T-cell (primary cell): Measurements from ENCODE around the gene SH3BP4. TPM values are rescaled to one million over a fixed set of nuclear protein-coding genes. Genes with fewer than 3 reads are reported as not detected.

Experiments
- ATAC-seq, 4 experiments: fragments of 200-7000 bp in 3 of 4; fragments of 150-1000 bp in 1 of 4; cut with Tn5 transposase; replicated peaks in 1 of 4; 1 replicate in 3 of 4; 2 replicates in 1 of 4; pipeline ENCODE4 v1.10.0; 2021; ENCODE audit warnings: moderate library complexity in 3 of 4, mild to moderate bottlenecking in 2 of 4, moderate number of reproducible peaks in 1 of 4
- CTCF ChIA-PET, 2 donors: fragments of 300-600 bp; sonication (Branson Sonifier 250); formaldehyde crosslinking; loops; one replicate each; lab custom pipeline; 2022; ENCODE audit warnings: antibody characterized with exemption in 2 of 2; lab: Charles Lee
- POLR2A ChIA-PET, 2 donors: fragments of 300-600 bp; sonication (Branson Sonifier 250); formaldehyde crosslinking; loops; one replicate each; lab custom pipeline; 2022; ENCODE audit warnings: antibody characterized with exemption in 2 of 2; lab: Charles Lee
- DNase-seq, 35 experiments: peaks; one replicate each; pipeline versions ENCODE4 v3.0.0 to v3.0.0-alpha.2; 2013 to 2023
- H3K27ac ChIP-seq: one replicate; pipeline ENCODE4 v1.5.1; 2013; ENCODE audit warnings: low read length
- H3K27me3 ChIP-seq, 2 experiments: replicated peaks in 1 of 2; 1 replicate in 1 of 2; 2 replicates in 1 of 2; pipeline versions ENCODE4 v1.6.1 to v1.7.0; 2013; ENCODE audit warnings: low read length in 1 of 2, mixed read lengths in 1 of 2; ENCODE audit not compliant: control insufficient read depth in 2 of 2, insufficient read depth in 2 of 2; ENCODE audit errors: extremely low read depth in 1 of 2
- H3K36me3 ChIP-seq, 2 donors: 1 replicate in 1 of 2; 2 replicates in 1 of 2; pipeline versions ENCODE4 v1.6.1 to v1.7.0; 2013; ENCODE audit warnings: low read length in 1 of 2; ENCODE audit not compliant: control insufficient read depth in 2 of 2, insufficient read depth in 1 of 2; ENCODE audit errors: extremely low read depth in 1 of 2
- H3K4me1 ChIP-seq, 2 experiments: 1 replicate in 1 of 2; 2 replicates in 1 of 2; pipeline versions ENCODE4 v1.6.1 to v1.7.0; 2013; ENCODE audit warnings: low read length in 2 of 2, mixed read lengths in 1 of 2; ENCODE audit not compliant: insufficient read depth in 2 of 2, control insufficient read depth in 1 of 2; ENCODE audit errors: extremely low read depth in 1 of 2
- H3K4me3 ChIP-seq, 2 donors: 1 replicate in 1 of 2; 2 replicates in 1 of 2; pipeline versions ENCODE4 v1.5.1 to v1.7.0; 2013; ENCODE audit warnings: mild to moderate bottlenecking in 2 of 2, low read length in 1 of 2, moderate library complexity in 1 of 2; ENCODE audit not compliant: control insufficient read depth in 1 of 2; ENCODE audit errors: extremely low read depth in 1 of 2
- H3K9me3 ChIP-seq: 2 replicates; pipeline ENCODE4 v1.7.0; 2013
- H3K27ac Mint-ChIP-seq, 2 donors: one replicate each; pipeline ENCODE4 v1.8.0; 2020 to 2021; ENCODE audit warnings: mild to moderate bottlenecking in 2 of 2, mixed read lengths in 2 of 2
- H3K27me3 Mint-ChIP-seq, 2 donors: one replicate each; pipeline ENCODE4 v1.8.0; 2021 to 2022; ENCODE audit warnings: mixed read lengths in 2 of 2
- H3K36me3 Mint-ChIP-seq: one replicate; pipeline ENCODE4 v1.8.0; 2021; ENCODE audit warnings: mixed read lengths
- H3K4me1 Mint-ChIP-seq, 3 donors: one replicate each; pipeline ENCODE4 v1.8.0; 2020 to 2022; ENCODE audit warnings: mixed read lengths in 3 of 3, mild to moderate bottlenecking in 1 of 3
- H3K4me3 Mint-ChIP-seq, 3 donors: one replicate each; pipeline ENCODE4 v1.8.0; 2020 to 2022; ENCODE audit warnings: mild to moderate bottlenecking in 3 of 3, mixed read lengths in 3 of 3, moderate library complexity in 3 of 3
- H3K9me3 Mint-ChIP-seq, 3 donors: one replicate each; pipeline ENCODE4 v1.8.0; 2020 to 2022; ENCODE audit warnings: mixed read lengths in 3 of 3
- WGBS: methylation state at CpG from one replicate; pipeline ENCODE4 v1.1.5; 2013; ENCODE audit warnings: missing lambda C conversion rate; ENCODE audit not compliant: insufficient coverage; 5-methylcytosine and 5-hydroxymethylcytosine counted together
- total RNA-seq, 35 experiments: library from RNA in 6 of 35; stranded (reverse) in 6 of 35; fragments of 120-200 nt in 1 of 35; gene quantifications; one replicate each; pipeline versions ENCODE4 v1.2.1 to v1.2.4 and lab custom pipeline; 2013 to 2026

Gene SH3BP4
- total RNA-seq, 5 donors from 2014 or later (not counting 1 experiment from before 2014, with no cell fraction given) = 0.14 to 1.3 (median 0.50) TPM

DNA sequence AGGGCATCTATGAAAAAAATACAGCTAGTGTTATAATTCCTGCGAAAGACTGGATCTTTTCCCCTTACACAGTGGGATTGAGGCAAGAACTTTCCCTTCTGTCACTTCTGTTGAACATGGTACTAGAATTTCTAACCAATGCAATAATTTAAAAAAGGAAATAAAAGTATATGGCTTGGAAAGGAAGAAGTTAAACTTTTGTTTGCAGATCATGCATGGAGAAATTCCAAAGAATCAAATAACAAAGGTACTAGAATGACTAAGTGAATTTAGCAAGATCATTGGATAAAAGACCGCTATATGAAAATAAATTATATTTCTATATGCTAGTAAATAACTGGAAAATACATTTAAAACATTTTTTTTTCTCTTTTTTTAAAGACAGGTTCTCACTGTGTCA lies 31.0 kb upstream of the SH3BP4 start:
- no peak for DNase-seq
- Mint-ChIP-seq H3K36me3 (no peaks in the 10 kb centered on the region), H3K9me3 (no peaks in the 10 kb centered on the region), H3K27ac (no peak overlapping the region), H3K4me1 (no peaks in the 10 kb centered on the region), H3K27me3 (peaks cover 5 to 10% of the 10 kb centered on the region in 2 donors), H3K4me3 (no peak overlapping the region)
- ATAC-seq = no peak
- H3K36me3 ChIP-seq = no peaks in the 10 kb centered on the region
- ChIA-PET CTCF (no interaction called here), POLR2A (no interaction called here)
- no peaks in the 10 kb centered on the region for H3K4me1 ChIP-seq
- no CpG with 5 or more reads among the region's 2 CpGs for WGBS
- no peaks in the 10 kb centered on the region for H3K9me3 ChIP-seq
- no peak overlapping the region for H3K4me3 ChIP-seq
- H3K27me3 ChIP-seq = peaks cover 0 to 8% of the 10 kb centered on the region in 2 experiments
- no peak overlapping the region for H3K27ac ChIP-seq

DNA sequence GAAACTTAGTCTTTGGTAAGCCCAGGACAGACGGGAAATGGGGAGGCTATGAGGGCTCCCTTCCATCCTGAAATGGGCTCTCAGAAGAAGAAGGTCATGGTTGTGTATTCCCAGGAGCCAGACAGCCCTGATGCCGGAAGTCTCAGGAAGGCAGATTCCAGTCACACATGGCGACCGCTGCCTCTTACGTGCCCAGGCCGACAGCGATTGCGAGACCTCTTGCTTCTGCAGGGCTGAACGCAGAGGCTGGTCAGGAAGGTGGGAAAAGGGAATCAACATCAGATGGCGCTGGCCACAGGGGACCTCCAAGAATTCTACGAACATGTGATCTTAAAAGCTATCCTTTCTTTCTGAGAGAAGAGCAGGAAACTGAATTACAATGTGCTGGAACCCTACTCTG lies 22.8 kb upstream of the SH3BP4 start:
- H3K27me3 ChIP-seq = peaks cover 0 to 4% of the 10 kb centered on the region in 2 experiments
- CTCF ChIA-PET = no interaction called here
- no peak for ATAC-seq
- Mint-ChIP-seq H3K27me3 (peaks cover 3 to 13% of the 10 kb centered on the region in 2 donors), H3K4me3 (no peak overlapping the region), H3K36me3 (no peaks in the 10 kb centered on the region), H3K4me1 (no peaks in the 10 kb centered on the region), H3K9me3 (no peaks in the 10 kb centered on the region), H3K27ac (no peak overlapping the region)
- DNase-seq = no peak
- H3K4me3 ChIP-seq = no peak overlapping the region
- no peaks in the 10 kb centered on the region for H3K36me3 ChIP-seq
- H3K27ac ChIP-seq = no peak overlapping the region
- no peaks in the 10 kb centered on the region for H3K9me3 ChIP-seq
- POLR2A ChIA-PET = no interaction called here
- WGBS = 95% methylated on average over 10 of the region's 11 CpGs
- H3K4me1 ChIP-seq = no peaks in the 10 kb centered on the region

GRCh38 chr2:234930397-234930796 lies 21.4 kb upstream of the SH3BP4 start:
- Mint-ChIP-seq H3K4me1 (no peaks in the 10 kb centered on the region), H3K9me3 (no peaks in the 10 kb centered on the region), H3K4me3 (no peak overlapping the region), H3K27me3 (peaks cover 3 to 17% of the 10 kb centered on the region in 2 donors), H3K27ac (no peak overlapping the region), H3K36me3 (no peaks in the 10 kb centered on the region)
- ChIA-PET CTCF (interaction anchor here in 1 of 2 donors (0.6 kb wide), 1 partner anchor 892 kb away, joined by 3 read pairs; no protein-coding TSS in a partner anchor), POLR2A (no interaction called here)
- DNase-seq (no peak), ATAC-seq (no peak)
- Histone ChIP-seq H3K36me3 (no peaks in the 10 kb centered on the region), H3K4me1 (no peaks in the 10 kb centered on the region), H3K27me3 (peaks cover 0 to 11% of the 10 kb centered on the region in 2 experiments), H3K4me3 (no peak overlapping the region), H3K9me3 (no peaks in the 10 kb centered on the region), H3K27ac (no peak overlapping the region)
- WGBS = 100% methylated on average over 2 of the region's 4 CpGs

- Histone ChIP-seq H3K4me3 (no peak overlapping the region), H3K4me1 (no peaks in the 10 kb centered on the region), H3K27me3 (peaks cover 0 to 13% of the 10 kb centered on the region in 2 experiments), H3K9me3 (no peaks in the 10 kb centered on the region), H3K27ac (no peak overlapping the region), H3K36me3 (no peaks in the 10 kb centered on the region)
- WGBS = no CpG with 5 or more reads among the region's 2 CpGs
- no peaks in the 10 kb centered on the region for H3K36me3 Mint-ChIP-seq
- peaks cover 5 to 22% of the 10 kb centered on the region in 2 donors for H3K27me3 Mint-ChIP-seq
- ATAC-seq = no peak
- H3K27ac Mint-ChIP-seq = no peak overlapping the region
- no peak for DNase-seq
- no peaks in the 10 kb centered on the region for H3K4me1 Mint-ChIP-seq
- H3K9me3 Mint-ChIP-seq = no peaks in the 10 kb centered on the region
- ChIA-PET CTCF (no interaction called here), POLR2A (no interaction called here)
- H3K4me3 Mint-ChIP-seq = no peak overlapping the region
Observed at GRCh38 chr2:234931371-234931770, 20.4 kb upstream of the SH3BP4 start.

DNA sequence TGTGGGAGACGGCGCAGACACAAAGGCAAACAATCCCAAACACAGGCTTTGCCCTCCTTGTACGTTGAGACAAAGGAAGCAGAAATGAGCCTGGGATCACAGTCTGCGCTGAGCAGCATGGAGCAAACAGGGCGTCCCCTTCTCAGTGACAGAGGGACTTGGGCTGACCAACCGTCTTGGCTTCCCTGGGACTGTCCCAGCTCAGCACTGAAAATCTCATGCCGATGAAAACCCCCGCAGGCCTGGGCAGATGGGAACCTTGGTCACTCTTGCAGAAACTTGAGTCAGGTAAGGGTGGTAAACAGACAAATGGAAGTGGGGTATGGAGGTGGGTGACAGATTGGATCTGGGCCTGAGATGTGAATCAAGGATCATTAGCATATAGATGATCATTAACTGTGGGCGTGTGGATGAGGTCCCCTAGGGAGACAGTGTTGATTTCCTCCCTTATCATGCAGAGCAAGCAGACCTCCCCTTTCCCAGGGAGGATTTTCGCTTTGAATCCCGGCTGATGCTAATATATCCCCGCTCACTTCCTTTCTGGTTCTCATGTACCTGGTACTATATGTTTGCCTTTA lies 19.1 kb upstream of the SH3BP4 start:
- no peaks in the 10 kb centered on the region for H3K36me3 ChIP-seq
- H3K27ac Mint-ChIP-seq = no peak overlapping the region
- H3K9me3 Mint-ChIP-seq = no peaks in the 10 kb centered on the region
- no peaks in the 10 kb centered on the region for H3K9me3 ChIP-seq
- H3K4me1 ChIP-seq = no peaks in the 10 kb centered on the region
- H3K4me1 Mint-ChIP-seq = no peaks in the 10 kb centered on the region
- H3K27ac ChIP-seq = no peak overlapping the region
- DNase-seq (no peak), ATAC-seq (no peak)
- peaks cover 0 to 15% of the 10 kb centered on the region in 2 experiments for H3K27me3 ChIP-seq
- WGBS = 85% methylated on average over 8 of the region's 12 CpGs
- no peaks in the 10 kb centered on the region for H3K36me3 Mint-ChIP-seq
- no peak overlapping the region for H3K4me3 ChIP-seq
- ChIA-PET POLR2A (no interaction called here), CTCF (no interaction called here)
- peaks cover 11 to 26% of the 10 kb centered on the region in 2 donors for H3K27me3 Mint-ChIP-seq
- no peak overlapping the region for H3K4me3 Mint-ChIP-seq

DNA sequence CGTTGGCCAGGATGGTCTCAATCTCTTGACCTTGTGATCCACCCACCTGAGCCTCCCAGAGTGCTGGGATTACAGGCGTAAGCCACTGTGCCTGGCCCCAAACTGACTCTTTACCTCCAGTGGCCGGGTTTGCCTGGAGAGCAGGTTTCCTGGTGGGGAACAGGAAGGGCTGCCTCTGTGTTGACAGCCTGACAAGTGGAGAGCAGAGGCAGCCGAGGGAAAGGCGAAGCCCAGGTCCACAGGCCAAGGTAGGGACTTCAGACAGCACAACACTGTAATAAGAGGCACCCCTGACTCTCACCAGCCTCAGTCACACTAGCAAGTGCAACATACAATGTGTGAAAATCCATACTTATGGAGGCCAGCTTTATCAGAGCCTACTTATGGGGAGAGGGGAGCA lies 16.5 kb upstream of the SH3BP4 start:
- Histone ChIP-seq H3K9me3 (no peaks in the 10 kb centered on the region), H3K27me3 (peaks cover 0 to 12% of the 10 kb centered on the region in 2 experiments), H3K27ac (no peak overlapping the region), H3K36me3 (no peaks in the 10 kb centered on the region), H3K4me1 (no peaks in the 10 kb centered on the region), H3K4me3 (no peak overlapping the region)
- ATAC-seq (no peak), DNase-seq (no peak)
- CTCF ChIA-PET = no interaction called here
- 93% methylated on average over 2 of the region's 5 CpGs for WGBS
- Mint-ChIP-seq H3K36me3 (no peaks in the 10 kb centered on the region), H3K4me1 (no peaks in the 10 kb centered on the region), H3K27me3 (peaks cover 26 to 33% of the 10 kb centered on the region in 2 donors), H3K4me3 (no peak overlapping the region), H3K27ac (no peak overlapping the region), H3K9me3 (no peaks in the 10 kb centered on the region)
- POLR2A ChIA-PET = no interaction called here
